Prostate gland (tissue), 2 donors: ENCODE results near the gene KRT7.

Experiments used
- POLR2A ChIP-seq: fragments of 450-650 bp; IDR thresholded peaks from one replicate; pipeline ENCODE4 v1.6.1; 2016; ENCODE audit warnings: antibody characterized with exemption, mild to moderate bottlenecking
- POLR2AphosphoS5 ChIP-seq: sonication (generic); formaldehyde crosslinking; IDR thresholded peaks from one replicate; pipeline ENCODE4 v1.6.1; 2017; ENCODE audit warnings: antibody characterized with exemption
- TF ChIP-seq, protein P1 (sequence below), 4 experiments: fragments of 200-600 bp in 2 of 4; fragments of 450-650 bp in 2 of 4; sonication (generic) in 2 of 4; IDR thresholded peaks; 1 replicate in 3 of 4; 2 replicates in 1 of 4; pipeline ENCODE4 v1.5.1; 2016 to 2019; ENCODE audit warnings: antibody characterized with exemption in 4 of 4, mild to moderate bottlenecking in 2 of 4, moderate library complexity in 2 of 4

DNA sequence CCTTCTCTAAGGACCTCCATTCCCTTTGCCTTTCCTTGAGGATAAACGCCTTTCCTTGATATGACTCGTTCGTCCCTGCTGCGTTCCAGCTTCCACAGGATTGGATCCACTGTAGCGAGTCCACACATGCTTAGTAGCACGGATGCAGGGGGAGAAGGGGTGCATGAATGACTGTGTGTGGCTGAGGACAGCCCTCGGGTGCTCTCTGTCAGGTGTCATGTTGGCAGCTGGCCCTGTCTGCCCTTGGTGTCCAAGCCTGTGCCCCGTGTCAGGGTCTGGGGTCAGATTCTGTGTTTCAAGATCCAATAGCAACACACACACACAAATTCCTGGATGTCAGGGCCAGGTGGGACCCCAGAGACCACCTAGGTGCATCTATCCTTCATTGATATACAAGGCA, 23.7 kb upstream of the KRT7 start:
- TF ChIP-seq POLR2A (no peak), POLR2AphosphoS5 (no peak)
- TF ChIP-seq, protein P1, sequence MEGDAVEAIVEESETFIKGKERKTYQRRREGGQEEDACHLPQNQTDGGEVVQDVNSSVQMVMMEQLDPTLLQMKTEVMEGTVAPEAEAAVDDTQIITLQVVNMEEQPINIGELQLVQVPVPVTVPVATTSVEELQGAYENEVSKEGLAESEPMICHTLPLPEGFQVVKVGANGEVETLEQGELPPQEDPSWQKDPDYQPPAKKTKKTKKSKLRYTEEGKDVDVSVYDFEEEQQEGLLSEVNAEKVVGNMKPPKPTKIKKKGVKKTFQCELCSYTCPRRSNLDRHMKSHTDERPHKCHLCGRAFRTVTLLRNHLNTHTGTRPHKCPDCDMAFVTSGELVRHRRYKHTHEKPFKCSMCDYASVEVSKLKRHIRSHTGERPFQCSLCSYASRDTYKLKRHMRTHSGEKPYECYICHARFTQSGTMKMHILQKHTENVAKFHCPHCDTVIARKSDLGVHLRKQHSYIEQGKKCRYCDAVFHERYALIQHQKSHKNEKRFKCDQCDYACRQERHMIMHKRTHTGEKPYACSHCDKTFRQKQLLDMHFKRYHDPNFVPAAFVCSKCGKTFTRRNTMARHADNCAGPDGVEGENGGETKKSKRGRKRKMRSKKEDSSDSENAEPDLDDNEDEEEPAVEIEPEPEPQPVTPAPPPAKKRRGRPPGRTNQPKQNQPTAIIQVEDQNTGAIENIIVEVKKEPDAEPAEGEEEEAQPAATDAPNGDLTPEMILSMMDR (IDR thresholded peaks at IDR 0.05): no peak
